GM12892 (cell line): Measurements from ENCODE around the gene PKN3.

Source experiments
- POLR2A ChIP-seq: IDR thresholded peaks from 2 replicates; pipeline ENCODE4 v1.6.1; 2011; ENCODE audit warnings: low read depth, low read length, control low read depth
- POLR2AphosphoS5 ChIP-seq: IDR thresholded peaks from 2 replicates; pipeline ENCODE4 v1.6.1; 2011; ENCODE audit warnings: low read depth, low read length, control low read depth
- TAF1 ChIP-seq: IDR thresholded peaks from 2 replicates; pipeline ENCODE4 v1.6.1; 2011; ENCODE audit warnings: low read depth, mild to moderate bottlenecking, control low read depth, low read length, borderline replicate concordance

DNA sequence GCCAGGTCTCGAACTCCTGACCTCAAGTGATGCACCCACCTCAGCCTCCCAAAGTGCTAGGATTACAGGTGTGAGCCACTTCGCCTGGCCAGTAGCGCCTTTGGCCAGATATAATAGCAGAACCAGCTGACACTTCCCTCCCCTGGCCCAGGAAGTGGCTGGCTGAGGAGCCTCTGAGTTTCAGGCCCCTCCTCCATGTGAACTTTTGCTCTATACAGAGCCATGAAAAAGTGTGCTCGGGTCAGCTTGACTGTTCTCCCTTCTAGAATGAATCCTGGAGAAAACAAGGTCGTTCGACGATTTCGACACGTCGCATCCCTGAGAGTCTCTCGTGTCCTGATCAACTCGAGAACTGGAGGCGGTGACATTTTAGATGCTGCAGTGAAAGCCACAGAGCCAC is 30.3 kb downstream of the PKN3 start:
- TF ChIP-seq POLR2AphosphoS5 (no peak), POLR2A (no peak), TAF1 (no peak)
